ENCODE data around the gene PFDN1.

Gene PFDN1

GRCh38 chr5:140245926-140246325, 57.0 kb downstream of the PFDN1 start:
- no peak for TF ChIP-seq CTCF (IDR thresholded peaks at IDR 0.05)
- no peak for TF ChIP-seq ZFX (IDR thresholded peaks at IDR 0.05; ENCODE audit: borderline replicate concordance)
- no peak overlapping the region for H3K27ac ChIP-seq

- H3K27ac ChIP-seq: no peak overlapping the region
- no peak for TF ChIP-seq ZFX (IDR thresholded peaks at IDR 0.05; ENCODE audit: borderline replicate concordance)
Observed at GRCh38 chr5:140245341-140245740, 57.6 kb downstream of the PFDN1 start.

GRCh38 chr5:140244525-140245025, 58.3 kb downstream of the PFDN1 start:
- H3K27ac ChIP-seq: no peak overlapping the region
- TF ChIP-seq ZFX (IDR thresholded peaks at IDR 0.05; ENCODE audit: borderline replicate concordance) (no peak), CTCF (IDR thresholded peaks at IDR 0.05) (peak; percentile 93)

- TF ChIP-seq ZFX (IDR thresholded peaks at IDR 0.05; ENCODE audit: borderline replicate concordance): no peak
- TF ChIP-seq CTCF (IDR thresholded peaks at IDR 0.05): no peak
- no peak overlapping the region for H3K27ac ChIP-seq
Observed at GRCh38 chr5:140243706-140244250, 59.1 kb downstream of the PFDN1 start.

- no peak overlapping the region for H3K27ac ChIP-seq
- no peak for TF ChIP-seq CTCF (IDR thresholded peaks at IDR 0.05)
- no peak for TF ChIP-seq ZFX (IDR thresholded peaks at IDR 0.05; ENCODE audit: borderline replicate concordance)
Observed at GRCh38 chr5:140242890-140243585, 59.9 kb downstream of the PFDN1 start.

GRCh38 chr5:140242099-140242498, 60.8 kb downstream of the PFDN1 start:
- H3K27ac ChIP-seq: no peak overlapping the region

GRCh38 chr5:140240987-140241706, 61.8 kb downstream of the PFDN1 start:
- TF ChIP-seq CTCF (IDR thresholded peaks at IDR 0.05) (no peak), ZFX (IDR thresholded peaks at IDR 0.05; ENCODE audit: borderline replicate concordance) (no peak)
- no peak overlapping the region for H3K27ac ChIP-seq

More at GRCh38 chr5:140242099-140242498, 60.8 kb downstream of the PFDN1 start:
- TF ChIP-seq CTCF (IDR thresholded peaks at IDR 0.05): 0 out of 2 replicates have a peak, but pooled peaks have one; percentile 3
- TF ChIP-seq ZFX (IDR thresholded peaks at IDR 0.05; ENCODE audit: borderline replicate concordance): no peak
